NCI-H510A (cell line): Measurements from ENCODE around the gene TNNC2.
"Not testable (repeated sequence)": the region's sequence is repeated elsewhere in the genome, so short reads cannot be mapped to it uniquely, and the experiment has no call there.

Experiments used
- DNase-seq: peaks from one replicate; lab custom pipeline; 2025; lab: John Stamatoyannopoulos, UW

TNNC2 gene

DNA sequence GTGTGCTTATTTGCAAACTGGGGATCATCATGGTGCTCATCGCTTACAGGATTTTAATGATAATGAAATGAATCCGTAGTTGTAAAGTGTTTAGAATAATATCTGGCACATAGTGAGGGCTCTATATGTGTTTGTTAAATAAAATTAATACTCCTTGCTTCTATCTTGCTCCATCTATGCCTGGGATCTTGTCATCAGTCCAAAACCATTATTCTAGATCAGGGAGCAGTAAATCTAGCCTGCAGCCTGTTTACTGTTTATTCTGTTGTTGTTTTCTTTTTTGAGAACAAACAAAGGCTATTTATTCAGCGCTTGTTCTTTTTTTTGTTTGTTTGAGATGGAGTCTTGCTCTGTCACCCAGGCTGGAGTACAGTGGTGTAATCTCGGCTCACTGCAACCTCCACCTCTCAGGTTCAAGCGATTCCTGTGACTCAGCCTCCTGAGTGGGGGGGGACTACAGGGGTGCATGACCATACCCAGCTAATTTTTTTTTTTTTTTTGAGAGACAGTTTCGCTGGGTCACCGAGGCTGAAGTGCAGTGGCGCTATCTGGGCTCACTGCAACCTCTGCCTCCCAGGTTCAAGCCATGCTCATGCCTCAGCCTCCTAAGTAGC is 22.0 kb upstream of the TNNC2 start:
- no peak for DNase-seq

DNA sequence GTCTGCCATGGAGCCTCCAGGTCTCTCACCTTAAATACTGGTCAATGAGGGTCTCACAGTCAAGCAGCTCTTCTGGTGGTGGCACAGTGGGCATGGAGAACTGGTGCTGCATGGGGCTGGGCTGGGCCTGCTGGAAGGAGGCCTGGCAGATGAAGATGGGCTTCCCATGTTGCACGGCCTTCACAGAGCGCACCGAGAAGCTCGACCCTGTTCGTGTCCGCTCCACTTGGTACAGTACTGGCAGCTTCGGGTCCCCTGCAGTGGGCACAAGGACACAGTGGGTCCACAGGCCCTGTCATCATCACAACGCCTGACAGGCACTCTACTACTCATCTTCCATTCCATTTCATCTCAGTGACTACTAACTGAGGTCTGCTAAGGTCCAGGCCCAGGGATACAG is 21.3 kb upstream of the TNNC2 start:
- no peak for DNase-seq

DNA sequence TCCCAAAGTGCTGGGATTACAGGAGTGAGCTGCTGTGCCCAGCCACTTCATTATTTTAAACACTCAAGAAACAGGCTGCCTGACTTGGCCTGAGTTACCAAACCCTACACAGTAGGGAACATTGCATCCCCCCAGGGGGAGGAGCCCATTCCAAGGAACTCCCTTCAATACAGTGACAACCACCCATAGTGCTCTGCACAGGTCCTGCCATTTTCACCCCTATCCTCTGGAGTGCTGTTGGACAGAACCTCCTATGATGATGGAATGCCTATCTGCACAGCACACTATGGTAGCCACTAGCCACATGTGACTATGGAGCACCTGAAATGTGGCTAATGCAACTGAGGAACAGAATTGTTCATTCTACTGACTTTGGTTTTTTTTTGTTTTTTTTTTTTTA is 18.3 kb upstream of the TNNC2 start:
- no peak for DNase-seq

DNA sequence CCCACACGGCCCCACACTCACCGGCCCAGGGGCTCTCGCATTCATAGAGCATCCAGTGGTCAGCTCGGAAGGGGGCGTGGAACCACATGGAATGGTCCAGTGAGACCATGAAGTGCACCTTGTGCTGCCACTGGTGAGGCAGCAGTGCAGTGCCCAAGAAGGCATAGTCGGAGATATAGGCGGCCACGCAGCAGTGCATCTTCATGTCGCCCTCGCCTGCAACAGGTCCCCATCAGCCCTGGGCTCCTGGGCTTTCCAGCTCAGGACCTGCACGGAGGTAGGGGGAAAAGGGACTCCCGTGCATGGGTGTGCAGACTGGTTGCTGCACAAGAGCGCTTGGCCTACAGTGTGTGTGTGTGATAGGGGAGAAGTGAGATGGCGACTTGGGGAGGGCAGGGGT is 16.4 kb upstream of the TNNC2 start:
- no peak for DNase-seq

DNA sequence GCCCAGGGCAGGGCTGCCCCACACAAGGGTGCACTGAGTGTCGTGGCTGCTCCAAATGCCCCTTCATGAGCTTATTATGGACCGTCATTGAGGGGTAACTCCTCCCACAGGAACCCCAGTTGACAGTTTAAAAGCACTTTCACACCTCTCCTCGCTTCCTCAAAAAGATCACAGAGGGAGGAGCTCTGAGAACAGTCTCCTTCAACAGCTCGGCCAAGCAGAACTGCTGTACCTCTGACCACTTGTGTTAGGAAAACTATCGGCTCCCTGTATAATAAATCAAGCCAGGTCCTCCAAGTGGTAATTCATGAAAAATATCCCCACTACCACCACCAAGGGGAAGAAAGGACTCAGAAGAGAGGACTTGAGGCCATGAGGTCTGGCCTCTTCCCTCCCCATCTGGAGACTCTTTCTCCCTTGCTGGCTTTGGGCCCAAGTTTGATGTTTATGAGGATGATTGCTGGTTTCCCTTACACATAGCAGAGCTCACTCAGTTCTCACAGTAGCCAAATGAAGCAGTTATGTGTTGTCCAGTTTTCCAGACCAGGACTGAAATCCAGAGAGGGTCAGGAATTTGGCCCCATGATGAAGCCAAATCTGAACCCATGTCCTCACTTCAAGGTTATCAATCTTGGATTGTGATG is 15.2 kb upstream of the TNNC2 start:
- no peak for DNase-seq

DNA sequence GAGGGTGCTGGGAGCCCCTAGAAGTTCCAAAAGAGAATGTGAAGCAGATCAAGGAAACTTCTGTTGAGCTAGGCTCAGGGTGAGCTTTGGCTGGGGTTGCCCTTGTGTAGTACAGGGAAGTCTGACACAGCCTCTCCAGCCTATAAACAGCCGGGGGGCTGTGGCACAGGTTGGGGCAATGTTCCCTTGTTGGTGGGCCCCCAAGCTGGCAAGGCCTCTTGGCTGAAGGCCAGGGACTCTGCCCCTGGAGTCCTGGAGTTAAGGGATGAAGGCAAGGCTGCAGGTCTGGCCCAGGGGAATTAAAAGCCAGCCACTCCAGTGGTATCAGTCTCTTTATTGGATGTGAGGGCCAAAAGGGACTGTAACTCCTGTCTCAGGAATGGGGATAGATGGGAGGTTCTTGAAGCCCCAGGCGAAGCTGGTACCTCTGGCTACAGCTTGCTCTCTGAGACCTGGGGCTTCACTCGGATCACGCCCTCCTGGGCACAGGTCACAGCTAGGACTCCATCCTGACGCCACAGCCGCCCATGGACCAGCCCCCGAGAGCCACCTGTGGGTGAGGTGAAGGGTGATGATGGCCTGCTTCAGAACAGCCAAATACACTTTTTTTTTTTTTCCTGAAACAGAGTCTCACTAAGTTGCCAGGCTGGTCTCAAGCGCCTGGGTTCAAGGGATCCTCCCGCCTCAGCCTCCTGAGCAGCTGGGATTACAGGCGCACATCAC is 14.5 kb upstream of the TNNC2 start:
- DNase-seq: no peak

DNA sequence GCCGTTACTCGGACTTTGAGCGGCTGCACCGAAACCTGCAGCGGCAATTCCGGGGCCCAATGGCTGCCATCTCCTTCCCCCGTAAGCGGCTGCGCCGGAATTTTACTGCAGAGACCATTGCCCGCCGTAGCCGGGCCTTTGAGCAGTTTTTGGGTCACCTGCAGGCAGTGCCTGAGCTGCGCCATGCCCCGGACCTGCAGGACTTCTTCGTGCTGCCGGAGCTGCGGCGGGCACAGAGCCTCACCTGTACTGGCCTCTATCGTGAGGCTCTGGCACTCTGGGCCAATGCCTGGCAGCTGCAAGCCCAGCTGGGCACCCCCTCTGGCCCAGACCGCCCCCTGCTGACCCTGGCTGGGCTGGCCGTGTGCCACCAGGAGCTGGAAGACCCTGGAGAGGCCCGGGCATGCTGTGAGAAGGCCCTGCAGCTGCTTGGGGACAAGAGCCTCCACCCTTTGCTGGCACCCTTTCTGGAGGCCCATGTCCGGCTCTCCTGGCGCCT is 13.6 kb upstream of the TNNC2 start:
- DNase-seq: no peak

DNA sequence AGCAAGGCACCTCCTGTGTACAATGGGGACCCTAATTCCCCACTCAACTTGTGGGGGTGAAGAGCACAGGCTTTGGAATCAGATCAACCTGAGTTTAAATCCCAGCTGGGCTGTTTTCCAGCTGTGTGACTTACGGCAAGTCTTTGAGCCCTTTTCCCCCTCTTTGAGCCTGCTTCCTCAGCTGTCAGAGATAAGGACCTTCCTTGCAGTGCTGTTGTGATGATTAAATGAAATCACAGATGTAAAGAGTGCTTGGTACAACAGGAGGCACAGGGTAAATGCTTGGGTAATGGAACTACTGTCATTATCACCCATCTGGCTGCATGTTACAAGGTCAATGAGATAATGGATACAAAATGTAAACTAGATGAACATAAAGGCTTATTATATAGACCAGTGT is 9.7 kb upstream of the TNNC2 start:
- DNase-seq: no peak

DNA sequence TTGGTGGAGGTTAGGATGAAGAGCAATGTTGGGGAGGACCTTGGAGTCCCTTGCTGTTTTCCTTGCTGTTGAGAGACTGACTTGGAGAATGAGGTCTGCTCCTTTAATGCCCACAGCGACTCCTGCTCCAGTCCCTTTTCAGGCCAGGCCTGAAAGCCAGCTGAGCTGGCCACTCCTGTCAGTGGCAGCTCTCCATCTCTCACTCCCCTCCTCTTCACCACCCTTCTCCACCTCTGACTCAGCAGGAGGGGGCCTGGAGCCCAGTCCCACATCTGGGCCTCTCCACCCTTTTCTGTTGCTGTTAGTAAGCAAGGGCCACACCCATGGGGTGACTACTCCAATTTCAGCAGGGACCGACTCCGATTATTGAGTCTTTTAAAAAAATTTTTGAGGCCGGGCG is 8.7 kb upstream of the TNNC2 start:
- DNase-seq: no peak

DNA sequence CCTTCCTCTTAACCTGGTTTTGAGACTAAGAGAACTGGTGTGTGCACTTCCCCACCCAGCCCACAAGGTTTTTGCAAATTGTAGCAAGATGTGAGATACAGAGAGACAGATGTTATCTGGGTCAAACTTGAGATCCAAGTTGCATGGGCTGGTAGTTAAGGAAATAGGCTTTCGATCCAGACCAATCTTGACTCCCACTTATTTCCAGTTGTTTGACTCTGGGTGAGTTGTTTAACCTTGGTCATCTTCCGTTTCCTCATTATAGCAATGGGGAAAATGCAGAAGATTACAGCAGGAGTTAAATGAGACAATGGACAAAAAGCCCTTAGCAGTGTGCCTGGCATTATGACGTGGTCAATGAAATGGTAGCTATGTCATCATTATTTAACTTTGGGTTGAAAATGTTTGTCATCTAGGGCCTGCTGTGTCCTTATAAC is 8.2 kb upstream of the TNNC2 start:
- no peak for DNase-seq

DNA sequence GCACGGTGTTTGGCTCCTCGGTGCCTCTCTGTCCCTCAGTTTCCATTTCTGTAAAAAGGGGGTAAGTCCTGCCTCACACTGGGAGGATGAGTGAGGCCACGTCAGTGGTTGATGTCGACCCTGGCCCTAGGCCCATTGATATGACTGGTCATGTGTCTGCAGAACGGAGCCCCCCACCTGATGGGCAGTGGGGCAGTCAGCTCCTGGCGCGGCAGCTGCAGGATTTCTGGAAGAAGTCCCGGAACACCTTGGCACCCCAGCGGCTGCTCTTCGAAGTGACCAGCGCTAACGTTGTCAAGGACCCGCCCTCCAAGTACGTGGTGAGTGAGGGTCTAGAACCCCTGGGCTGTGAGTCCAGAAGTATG is 7.7 kb upstream of the TNNC2 start:
- no peak for DNase-seq

DNA sequence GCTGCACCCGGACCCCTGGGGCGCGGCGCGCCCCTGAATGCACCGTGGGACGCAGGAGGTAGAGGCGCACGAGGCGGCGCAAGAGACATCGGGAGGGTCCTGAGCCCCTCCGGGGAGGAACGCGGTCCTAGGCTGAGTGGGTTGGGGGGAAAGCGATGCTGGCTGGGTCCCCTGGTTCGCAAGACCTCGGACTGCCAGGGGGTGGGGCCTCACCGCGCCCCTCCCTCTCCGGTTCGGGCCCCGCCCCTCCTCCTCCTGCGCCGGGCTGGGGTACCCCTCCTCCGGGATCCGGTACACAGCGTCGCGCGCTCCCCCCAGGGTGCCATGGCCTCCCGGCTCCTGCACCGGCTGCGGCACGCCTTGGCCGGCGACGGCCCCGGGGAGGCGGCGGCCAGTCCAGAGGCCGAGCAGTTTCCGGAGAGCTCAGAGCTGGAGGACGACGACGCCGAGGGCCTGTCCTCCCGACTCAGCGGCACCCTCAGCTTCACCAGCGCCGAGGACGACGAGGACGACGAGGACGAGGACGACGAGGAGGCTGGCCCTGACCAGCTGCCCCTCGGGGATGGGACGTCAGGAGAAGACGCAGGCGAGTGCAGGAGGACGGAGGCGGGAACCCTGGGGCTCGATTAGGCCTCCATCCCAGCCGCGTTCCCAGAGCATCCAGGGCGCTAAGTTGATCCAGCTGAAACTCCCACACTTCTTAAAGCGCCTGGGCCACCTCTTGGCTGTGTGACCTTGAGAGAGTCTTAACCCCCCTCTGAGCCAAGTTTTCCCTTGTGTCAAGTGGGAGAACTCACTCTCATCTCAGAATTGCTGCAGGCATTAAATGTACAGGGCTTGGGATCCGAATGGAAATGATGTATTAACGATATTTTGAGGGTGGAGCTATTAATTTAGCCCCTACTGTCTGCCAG is 7.0 kb upstream of the TNNC2 start:
- peak; percentile 31 for DNase-seq

DNA sequence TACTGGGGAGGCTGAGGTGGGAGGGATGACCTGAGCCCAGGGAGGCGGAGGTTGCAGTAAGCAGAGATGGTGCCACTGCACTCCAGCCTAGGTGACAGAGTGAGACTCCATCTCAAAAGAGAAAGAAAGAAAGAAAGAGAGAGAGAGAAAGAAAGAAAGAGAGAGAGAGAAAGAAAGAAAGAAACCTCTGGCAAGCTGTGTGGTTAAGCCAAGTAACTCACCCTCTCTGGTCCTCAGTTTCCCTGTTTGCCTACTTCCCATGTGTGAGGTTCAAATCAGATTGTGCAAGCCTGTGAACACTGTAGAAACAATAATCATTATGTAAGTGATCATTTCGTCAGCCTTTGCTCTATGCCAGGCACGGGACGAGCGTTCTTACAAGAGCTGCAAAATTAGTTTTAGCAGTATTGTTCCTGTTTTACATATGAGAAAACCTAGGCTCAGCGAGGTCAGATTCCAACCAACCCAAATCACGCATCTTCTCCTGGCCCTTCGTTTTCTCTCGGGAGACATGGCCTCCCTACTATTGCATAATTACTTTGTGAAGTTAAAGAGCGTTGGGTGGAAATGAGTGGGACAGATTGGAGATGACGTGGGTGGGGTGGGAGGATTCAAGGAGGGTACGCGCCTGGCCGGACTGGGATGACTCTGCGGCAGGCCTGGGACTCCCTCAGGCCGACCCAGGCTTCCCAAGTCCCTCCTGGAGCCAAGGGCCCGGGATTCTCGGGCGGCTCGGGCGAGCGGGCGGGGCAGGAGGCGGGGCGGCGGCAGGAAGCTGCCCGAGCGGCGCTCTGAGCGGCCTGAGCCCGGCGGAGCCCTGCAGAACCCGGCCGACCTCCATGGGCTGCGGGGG is 6.1 kb upstream of the TNNC2 start, which contains the start of gene SNX21:
TSS of gene SNX21 (plus strand) at position 770 of the 853 bp plus-strand sequence. CDS start 121 bp downstream, outside the sequence.
- DNase-seq: peak; percentile 68

DNA sequence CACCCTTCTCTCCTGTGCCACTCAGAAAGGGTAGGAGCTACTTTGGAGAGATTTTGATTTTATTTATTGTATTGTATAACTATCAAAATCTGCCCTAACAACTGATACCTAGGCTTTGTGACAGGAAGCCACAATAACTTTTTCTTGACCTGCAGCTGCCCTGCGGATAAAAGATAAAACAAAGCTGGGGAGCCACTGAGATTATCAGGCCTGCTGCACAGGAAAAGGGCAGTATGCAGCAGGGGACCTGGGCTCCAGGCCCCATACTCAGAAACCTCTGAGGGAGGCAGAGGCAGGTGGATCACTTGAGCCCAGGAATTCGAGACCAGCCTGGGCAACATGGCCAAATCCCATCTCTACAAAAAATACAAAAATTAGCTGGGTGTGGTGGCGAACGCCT is 5.5 kb upstream of the TNNC2 start:
- DNase-seq: no peak

DNA sequence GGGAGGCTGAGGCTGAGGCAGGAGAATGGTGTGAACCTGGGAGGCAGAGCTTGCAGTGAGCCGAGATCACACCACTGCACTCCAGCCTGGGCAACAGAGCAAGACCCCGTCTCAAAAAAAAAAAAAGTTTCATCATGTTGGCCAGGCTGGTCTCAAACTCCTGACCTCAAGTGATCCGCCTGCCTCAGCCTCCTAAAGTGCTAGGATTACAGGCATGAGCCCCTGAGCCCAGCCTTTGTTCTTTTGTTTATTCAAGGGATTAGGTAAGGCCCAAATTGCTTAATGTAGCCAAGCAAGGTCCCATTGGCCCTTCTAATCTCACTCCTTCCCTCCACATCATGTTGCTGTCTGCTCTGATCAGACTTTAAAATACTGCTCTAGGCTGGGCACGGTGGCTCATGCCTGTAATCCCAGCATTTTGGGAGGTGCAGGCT is 2.6 kb upstream of the TNNC2 start:
- not testable (repeated sequence) for DNase-seq

DNA sequence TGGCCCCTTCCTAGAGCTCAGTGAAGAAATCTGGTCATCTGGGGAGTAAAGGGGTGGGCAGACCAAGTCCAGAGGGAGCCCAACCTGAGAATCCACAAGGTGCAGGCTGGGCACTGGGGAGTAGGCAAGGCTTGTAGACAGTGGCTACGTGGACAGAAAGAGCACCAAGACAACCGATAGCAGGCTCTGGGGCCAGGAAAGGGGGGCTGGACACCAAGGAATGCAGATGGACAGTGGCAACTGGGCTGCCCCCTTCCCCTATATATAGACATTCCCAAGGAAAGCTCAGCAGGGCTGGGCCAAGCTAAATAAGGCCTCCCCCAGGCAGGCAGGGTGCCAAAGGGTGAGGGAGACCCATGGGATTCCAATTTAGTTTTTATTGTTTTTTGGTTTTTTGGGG is 1.5 kb upstream of the TNNC2 start:
- DNase-seq: no peak

DNA sequence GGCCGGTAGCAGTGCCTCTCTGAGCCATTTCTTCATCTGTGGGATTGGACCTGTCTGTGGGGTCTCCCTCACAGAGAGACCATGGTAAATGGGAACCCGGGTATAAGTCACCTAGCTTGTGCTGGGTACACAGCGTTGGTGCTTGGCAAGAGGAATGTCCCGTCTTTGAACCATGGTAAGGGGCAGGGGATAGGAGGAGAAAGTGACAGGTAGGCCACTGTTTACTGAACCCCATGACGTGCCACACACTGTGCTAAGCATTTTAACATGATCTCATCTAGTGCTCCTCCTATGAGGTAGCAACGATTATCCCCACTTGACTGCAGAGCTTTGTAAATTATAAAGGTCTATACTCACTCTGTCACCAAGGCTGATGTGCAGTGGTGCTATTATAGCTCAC is 600 bp upstream of the TNNC2 start:
- DNase-seq: no peak

DNA sequence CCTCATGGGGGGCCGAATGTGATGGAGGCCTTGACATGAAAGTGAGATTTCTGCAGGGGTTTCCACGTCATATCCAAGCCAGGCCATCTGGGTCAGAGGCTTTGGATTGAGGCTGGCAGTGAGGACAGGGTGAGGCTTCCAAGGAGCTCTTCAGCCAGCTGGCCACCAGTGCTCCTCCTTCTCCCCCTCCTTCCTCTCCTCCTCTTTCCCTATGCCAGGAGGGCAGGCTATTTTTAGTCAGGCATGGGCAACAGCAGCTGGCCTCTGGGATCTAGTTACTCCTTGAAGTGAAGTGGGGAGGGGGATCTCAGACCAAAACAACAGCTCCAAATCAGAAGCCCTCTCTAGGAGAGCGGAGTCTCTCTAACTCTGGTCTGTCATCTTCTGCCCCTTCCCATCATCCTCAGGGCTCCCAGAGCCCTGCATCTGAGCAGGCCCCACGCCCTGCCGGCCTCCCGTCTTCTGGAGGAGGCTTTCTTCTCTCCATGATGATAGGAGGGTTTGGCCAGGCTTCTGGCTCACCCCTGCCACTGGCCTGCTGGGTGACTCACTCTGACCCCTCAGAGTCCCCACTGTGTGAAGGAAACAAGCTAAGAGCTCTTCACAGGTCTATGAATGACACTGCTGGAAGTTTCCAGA is 612 bp downstream of the TNNC2 start:
- DNase-seq: no peak

DNA sequence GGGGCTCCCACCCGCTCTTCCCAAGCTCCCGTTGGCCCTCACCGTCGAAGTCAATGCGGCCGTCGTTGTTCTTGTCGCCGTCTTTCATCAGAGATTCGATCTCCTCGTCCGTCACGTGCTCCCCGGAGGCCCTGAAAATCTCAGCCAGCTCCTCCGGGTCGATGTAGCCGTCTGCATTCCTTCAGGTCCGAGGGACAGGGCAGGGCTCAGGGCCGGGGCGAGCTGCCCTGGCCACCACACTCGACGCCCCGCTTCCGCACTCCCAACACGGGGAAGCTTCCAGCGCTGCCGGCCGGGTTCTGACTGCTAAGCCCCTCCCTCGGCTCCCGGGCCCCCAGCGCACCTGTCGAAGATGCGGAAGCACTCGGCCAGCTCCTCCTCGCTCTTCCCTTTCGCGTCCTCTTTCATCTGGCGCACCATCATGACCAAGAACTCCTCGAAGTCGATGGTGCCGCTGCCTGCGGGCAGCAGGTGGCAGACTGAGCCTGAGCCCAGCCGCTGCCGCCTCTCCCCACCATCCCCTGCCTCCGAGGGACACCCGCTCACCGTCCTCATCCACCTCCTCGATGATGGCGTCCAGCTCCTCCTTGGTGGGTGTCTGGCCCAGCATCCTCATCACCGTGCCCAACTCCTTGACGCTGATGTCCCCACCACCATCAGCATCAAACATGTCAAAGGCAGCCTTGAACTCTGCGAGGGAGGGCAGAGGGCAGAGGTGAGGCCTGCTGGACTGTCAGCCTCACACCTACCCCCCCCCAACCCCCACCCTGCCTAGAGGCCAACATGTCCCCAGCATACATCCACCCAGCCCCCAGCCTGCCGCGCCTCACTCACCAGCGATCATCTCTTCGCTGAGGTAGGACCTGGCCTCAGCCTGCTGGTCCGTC is 2.9 kb downstream of the TNNC2 start:
- peak; percentile 32 for DNase-seq

DNA sequence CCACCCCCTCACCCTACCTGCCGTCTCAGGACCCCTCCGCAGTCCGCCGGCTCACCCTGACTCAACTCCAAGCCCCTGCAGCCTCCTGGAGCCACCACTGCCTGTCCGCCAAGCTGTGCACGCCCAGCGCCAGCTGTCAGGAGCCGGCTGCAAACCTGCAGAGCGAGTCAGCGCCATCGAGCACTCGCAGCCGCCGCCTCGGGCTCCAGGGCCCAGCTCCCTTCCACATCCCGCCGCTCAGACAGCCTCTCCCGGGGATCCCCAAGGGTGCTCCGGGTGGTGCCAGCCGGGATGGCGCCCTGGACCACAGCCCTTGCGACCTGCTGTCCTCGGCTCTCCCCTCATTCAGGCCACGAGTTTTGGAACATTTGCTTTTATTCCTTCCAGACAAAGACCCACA is 4.3 kb downstream of the TNNC2 start:
- DNase-seq: peak; percentile 46
